Mesenchymal stem cell (in vitro differentiated cells and primary cell): ENCODE results near the gene UQCRHL.

ENCODE experiments used
- DNase-seq: peaks from one replicate; pipeline ENCODE4 v3.0.0-alpha.2; 2013
- H2AFZ ChIP-seq: one replicate; pipeline ENCODE4 v1.6.1; 2013; ENCODE audit warnings: low read depth, mild to moderate bottlenecking, control low read depth, inconsistent platforms, low read length, moderate library complexity
- H2AK5ac ChIP-seq: 2 replicates; pipeline ENCODE4 v1.6.1; 2013; ENCODE audit warnings: low read length, moderate library complexity, mild to moderate bottlenecking, inconsistent platforms; ENCODE audit not compliant: severe bottlenecking
- H2BK120ac ChIP-seq: one replicate; pipeline ENCODE4 v1.6.1; 2013; ENCODE audit warnings: low read depth, mild to moderate bottlenecking, inconsistent platforms, low read length, moderate library complexity
- H2BK12ac ChIP-seq, 2 experiments: one replicate each; pipeline ENCODE4 v1.6.1; 2013; ENCODE audit warnings: inconsistent platforms in 2 of 2, low read length in 2 of 2, mild to moderate bottlenecking in 2 of 2, moderate library complexity in 2 of 2, control low read depth in 1 of 2
- H2BK15ac ChIP-seq: one replicate; pipeline ENCODE4 v1.6.1; 2013; ENCODE audit warnings: mild to moderate bottlenecking, low read depth, inconsistent platforms; ENCODE audit not compliant: poor library complexity, severe bottlenecking
- H2BK5ac ChIP-seq: 2 replicates; pipeline ENCODE4 v1.6.1; 2013; ENCODE audit warnings: low read depth, mild to moderate bottlenecking, low read length, control low read depth, inconsistent platforms; ENCODE audit not compliant: poor library complexity, severe bottlenecking
- H3K14ac ChIP-seq, 2 experiments: one replicate each; pipeline ENCODE4 v1.6.1; 2013; ENCODE audit warnings: inconsistent platforms in 2 of 2, low read length in 2 of 2, control low read depth in 1 of 2, mild to moderate bottlenecking in 1 of 2, moderate library complexity in 1 of 2
- H3K18ac ChIP-seq, 2 experiments: one replicate each; pipeline ENCODE4 v1.6.1; 2013; ENCODE audit warnings: inconsistent platforms in 2 of 2, low read length in 2 of 2, control low read depth in 1 of 2, low read depth in 1 of 2, mild to moderate bottlenecking in 1 of 2
- H3K23ac ChIP-seq, 2 experiments: one replicate each; pipeline ENCODE4 v1.6.1; 2013; ENCODE audit warnings: inconsistent platforms in 2 of 2, low read length in 2 of 2, mild to moderate bottlenecking in 2 of 2, moderate library complexity in 2 of 2, control low read depth in 1 of 2
- H3K27ac ChIP-seq: 2 replicates; pipeline ENCODE4 v1.5.1; 2013; ENCODE audit warnings: mild to moderate bottlenecking, moderate library complexity, low read length, control low read depth, inconsistent platforms; ENCODE audit not compliant: poor library complexity, severe bottlenecking
- H3K27me3 ChIP-seq, 2 experiments: 2 replicates each; pipeline versions ENCODE4 v1.6.1 to v1.7.0; 2013; ENCODE audit warnings: low read length in 2 of 2, mild to moderate bottlenecking in 2 of 2, moderate library complexity in 2 of 2, control low read depth in 1 of 2, inconsistent platforms in 1 of 2; ENCODE audit not compliant: control insufficient read depth in 1 of 2, insufficient read depth in 1 of 2
- H3K36me3 ChIP-seq, 2 experiments: 2 replicates each; pipeline versions ENCODE4 v1.6.1 to v1.7.0; 2013; ENCODE audit warnings: low read length in 2 of 2, control low read depth in 1 of 2, inconsistent platforms in 1 of 2, low read depth in 1 of 2, mild to moderate bottlenecking in 1 of 2; ENCODE audit not compliant: insufficient read depth in 2 of 2, control insufficient read depth in 1 of 2
- H3K4ac ChIP-seq, 2 experiments: one replicate each; pipeline ENCODE4 v1.6.1; 2013; ENCODE audit warnings: inconsistent platforms in 2 of 2, low read length in 2 of 2, mild to moderate bottlenecking in 2 of 2, moderate library complexity in 2 of 2, control low read depth in 1 of 2, low read depth in 1 of 2
- H3K4me1 ChIP-seq: 2 replicates; pipeline ENCODE4 v1.6.1; 2013; ENCODE audit warnings: low read depth, low read length, control low read depth; ENCODE audit not compliant: control insufficient read depth, insufficient read depth
- H3K4me2 ChIP-seq: 2 replicates; pipeline ENCODE4 v1.6.1; 2013; ENCODE audit warnings: low read length, mild to moderate bottlenecking, inconsistent platforms; ENCODE audit not compliant: poor library complexity, severe bottlenecking
- H3K4me3 ChIP-seq, 2 experiments: 2 replicates each; pipeline versions ENCODE4 v1.5.1 to v1.7.0; 2013; ENCODE audit warnings: low read length in 2 of 2, mild to moderate bottlenecking in 2 of 2, control low read depth in 1 of 2, low read depth in 1 of 2; ENCODE audit not compliant: insufficient read depth in 1 of 2
- H3K79me1 ChIP-seq: replicated peaks from 2 replicates; pipeline ENCODE4 v1.6.1; 2013; ENCODE audit warnings: mild to moderate bottlenecking, control low read depth, low read length, inconsistent platforms; ENCODE audit not compliant: poor library complexity, severe bottlenecking
- H3K9ac ChIP-seq: 2 replicates; pipeline ENCODE4 v1.7.0; 2013; ENCODE audit warnings: mild to moderate bottlenecking, low read length, moderate library complexity
- H3K9me3 ChIP-seq: 2 replicates; pipeline ENCODE4 v1.7.0; 2013; ENCODE audit warnings: mild to moderate bottlenecking, low read length; ENCODE audit not compliant: control insufficient read depth
- H4K8ac ChIP-seq: one replicate; pipeline ENCODE4 v1.6.1; 2013; ENCODE audit warnings: inconsistent platforms, mild to moderate bottlenecking, low read length, moderate library complexity
- H4K91ac ChIP-seq: one replicate; pipeline ENCODE4 v1.6.1; 2013; ENCODE audit warnings: mild to moderate bottlenecking, low read length, inconsistent platforms
- WGBS: methylation state at CpG from one replicate; pipeline ENCODE4 v1.1.7; 2013; ENCODE audit warnings: mixed read lengths; 5-methylcytosine and 5-hydroxymethylcytosine counted together

UQCRHL gene

GRCh38 chr1:15851210-15852035, 44.0 kb upstream of the UQCRHL start:
- Histone ChIP-seq H3K9ac (peak overlapping the region; percentile 94), H4K91ac (no peak overlapping the region), H3K9me3 (no peaks in the 10 kb centered on the region), H2BK12ac (no peak overlapping the region), H3K4me3 (no peak overlapping the region), H2BK120ac (no peak overlapping the region), H3K79me1 (no peaks in the 10 kb centered on the region), H3K23ac (no peak overlapping the region), H2AFZ (no peak overlapping the region), H2BK15ac (no peak overlapping the region), H3K36me3 (no peaks in the 10 kb centered on the region), H3K18ac (no peak overlapping the region), H3K4me2 (no peak overlapping the region), H3K4ac (no peak overlapping the region), H3K4me1 (peaks cover 5% of the 10 kb centered on the region), H4K8ac (no peak overlapping the region), H3K27ac (no peak overlapping the region), H2BK5ac (no peak overlapping the region), H3K27me3 (no peaks in the 10 kb centered on the region), H3K14ac (no peak overlapping the region), H2AK5ac (no peak overlapping the region)
- DNase-seq = no peak
- 87% methylated on average over 12 of the region's 16 CpGs for WGBS

- Histone ChIP-seq H3K79me1 (peaks cover 2% of the 10 kb centered on the region), H3K27ac (no peak overlapping the region), H3K4me1 (peaks cover 5% of the 10 kb centered on the region), H3K9me3 (no peaks in the 10 kb centered on the region), H3K14ac (no peak overlapping the region), H4K8ac (no peak overlapping the region), H3K36me3 (no peaks in the 10 kb centered on the region), H4K91ac (no peak overlapping the region), H3K4me3 (peak overlapping the region in 1 of 2 experiments; percentile 86), H3K27me3 (no peaks in the 10 kb centered on the region), H2BK120ac (no peak overlapping the region), H2AK5ac (no peak overlapping the region), H2BK5ac (no peak overlapping the region), H2AFZ (no peak overlapping the region), H3K18ac (no peak overlapping the region), H2BK15ac (no peak overlapping the region), H2BK12ac (no peak overlapping the region), H3K4ac (no peak overlapping the region), H3K4me2 (peak overlapping the region; percentile 20), H3K9ac (peak overlapping the region; percentile 94), H3K23ac (no peak overlapping the region)
- WGBS = 33% methylated on average over 1 of the region's 2 CpGs
- DNase-seq = peak; percentile 46
Observed at GRCh38 chr1:15850471-15851001, 43.1 kb upstream of the UQCRHL start.

GRCh38 chr1:15849775-15850324, 42.4 kb upstream of the UQCRHL start:
- Histone ChIP-seq H3K27me3 (no peaks in the 10 kb centered on the region), H3K4me2 (peak overlapping the region; percentile 69), H3K4me3 (peak overlapping the region; percentile 64 to 86), H3K4me1 (peaks cover 5% of the 10 kb centered on the region), H3K4ac (peak overlapping the region in 1 of 2 experiments; percentile 93), H2BK15ac (no peak overlapping the region), H2BK5ac (peak overlapping the region; percentile 46), H3K9me3 (no peaks in the 10 kb centered on the region), H3K9ac (peak overlapping the region; percentile 94), H3K36me3 (no peaks in the 10 kb centered on the region), H2AFZ (no peak overlapping the region), H4K8ac (peak overlapping the region; percentile 35), H3K79me1 (peaks cover 4% of the 10 kb centered on the region), H2AK5ac (no peak overlapping the region), H3K23ac (peak overlapping the region in 1 of 2 experiments; percentile 26), H3K18ac (peak overlapping the region; percentile 31 to 92), H2BK12ac (peak overlapping the region in 1 of 2 experiments; percentile 66), H4K91ac (peak overlapping the region; percentile 18), H3K27ac (peak overlapping the region; percentile 91), H2BK120ac (no peak overlapping the region), H3K14ac (peak overlapping the region in 1 of 2 experiments; percentile 87)
- under 1% methylated on average over 14 of the region's 16 CpGs for WGBS
- DNase-seq = peak; percentile 86
